NB4 (cell line): Measurements from ENCODE around the gene GPC3.

Experiments
- DNase-seq: peaks from one replicate; pipeline ENCODE4 v3.0.0; 2010; ENCODE audit warnings: low read depth
- H3K4me3 ChIP-seq: one replicate; pipeline ENCODE4 v1.5.1; 2011; ENCODE audit warnings: mild to moderate bottlenecking, low read depth, low read length, moderate library complexity
- MYC ChIP-seq: IDR thresholded peaks from 2 replicates; pipeline ENCODE4 v1.6.1; 2011; ENCODE audit warnings: low read depth, low read length
- POLR2A ChIP-seq: IDR thresholded peaks from 2 replicates; pipeline ENCODE4 v1.6.1; 2011; ENCODE audit warnings: mild to moderate bottlenecking; ENCODE audit not compliant: insufficient read length; ENCODE audit errors: extremely low read depth
- TF ChIP-seq, protein P1 (sequence below): IDR thresholded peaks from 2 replicates; pipeline ENCODE4 v1.6.1; 2011; ENCODE audit warnings: low read depth, low read length
- TF ChIP-seq, protein P2 (sequence below): IDR thresholded peaks from one replicate; pipeline ENCODE4 v1.5.1; 2012; ENCODE audit warnings: low read depth, low read length

The GPC3 gene

DNA sequence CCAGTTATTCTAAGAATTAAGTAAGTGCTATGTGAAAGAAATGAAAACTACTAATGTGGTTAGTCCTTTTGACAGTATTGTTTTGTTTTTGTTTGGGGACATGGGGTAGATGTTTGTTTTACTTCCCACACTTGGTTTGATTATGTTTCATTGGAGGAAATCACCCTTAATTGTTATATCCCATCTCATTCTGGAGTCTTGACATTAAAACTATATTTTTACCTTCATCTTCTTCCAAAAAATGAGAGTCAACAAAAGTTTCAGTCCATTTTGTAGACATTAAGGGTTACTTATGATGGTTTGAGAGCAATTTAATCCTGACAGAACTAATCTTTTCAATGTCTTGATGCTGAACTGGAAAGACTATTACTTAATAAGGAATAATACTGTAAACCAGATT, 108.7 kb downstream of the GPC3 start:
- H3K4me3 ChIP-seq, result no peak overlapping the region
- no peak for DNase-seq
- TF ChIP-seq POLR2A, result no peak
- no peak for TF ChIP-seq MYC
- TF ChIP-seq, protein P1, sequence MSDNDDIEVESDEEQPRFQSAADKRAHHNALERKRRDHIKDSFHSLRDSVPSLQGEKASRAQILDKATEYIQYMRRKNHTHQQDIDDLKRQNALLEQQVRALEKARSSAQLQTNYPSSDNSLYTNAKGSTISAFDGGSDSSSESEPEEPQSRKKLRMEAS, result no peak
- TF ChIP-seq, protein P2, sequence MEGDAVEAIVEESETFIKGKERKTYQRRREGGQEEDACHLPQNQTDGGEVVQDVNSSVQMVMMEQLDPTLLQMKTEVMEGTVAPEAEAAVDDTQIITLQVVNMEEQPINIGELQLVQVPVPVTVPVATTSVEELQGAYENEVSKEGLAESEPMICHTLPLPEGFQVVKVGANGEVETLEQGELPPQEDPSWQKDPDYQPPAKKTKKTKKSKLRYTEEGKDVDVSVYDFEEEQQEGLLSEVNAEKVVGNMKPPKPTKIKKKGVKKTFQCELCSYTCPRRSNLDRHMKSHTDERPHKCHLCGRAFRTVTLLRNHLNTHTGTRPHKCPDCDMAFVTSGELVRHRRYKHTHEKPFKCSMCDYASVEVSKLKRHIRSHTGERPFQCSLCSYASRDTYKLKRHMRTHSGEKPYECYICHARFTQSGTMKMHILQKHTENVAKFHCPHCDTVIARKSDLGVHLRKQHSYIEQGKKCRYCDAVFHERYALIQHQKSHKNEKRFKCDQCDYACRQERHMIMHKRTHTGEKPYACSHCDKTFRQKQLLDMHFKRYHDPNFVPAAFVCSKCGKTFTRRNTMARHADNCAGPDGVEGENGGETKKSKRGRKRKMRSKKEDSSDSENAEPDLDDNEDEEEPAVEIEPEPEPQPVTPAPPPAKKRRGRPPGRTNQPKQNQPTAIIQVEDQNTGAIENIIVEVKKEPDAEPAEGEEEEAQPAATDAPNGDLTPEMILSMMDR, result no peak

DNA sequence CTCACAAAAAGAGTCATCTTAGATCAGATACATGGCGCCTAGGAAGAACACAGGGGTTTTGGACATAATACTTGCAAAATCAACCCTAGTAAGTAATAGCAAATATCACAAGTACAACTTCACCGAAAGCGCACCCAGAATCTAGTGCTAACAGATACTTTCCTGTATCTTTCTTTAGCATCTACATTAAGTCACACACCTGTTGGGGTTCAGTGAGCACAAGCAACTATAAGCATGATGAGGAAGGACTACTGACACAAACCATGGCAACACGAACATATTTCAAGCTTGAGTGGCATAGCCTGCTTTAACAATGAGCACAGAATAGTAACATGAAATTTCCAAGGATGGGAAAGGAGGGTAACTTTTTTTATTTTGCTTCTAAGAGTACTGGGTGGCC, 116.1 kb downstream of the GPC3 start:
- TF ChIP-seq, protein P2, result no peak
- TF ChIP-seq, protein P1, result no peak
- TF ChIP-seq MYC, result no peak
- TF ChIP-seq POLR2A, result no peak
- H3K4me3 ChIP-seq, result no peak overlapping the region
- no peak for DNase-seq

DNA sequence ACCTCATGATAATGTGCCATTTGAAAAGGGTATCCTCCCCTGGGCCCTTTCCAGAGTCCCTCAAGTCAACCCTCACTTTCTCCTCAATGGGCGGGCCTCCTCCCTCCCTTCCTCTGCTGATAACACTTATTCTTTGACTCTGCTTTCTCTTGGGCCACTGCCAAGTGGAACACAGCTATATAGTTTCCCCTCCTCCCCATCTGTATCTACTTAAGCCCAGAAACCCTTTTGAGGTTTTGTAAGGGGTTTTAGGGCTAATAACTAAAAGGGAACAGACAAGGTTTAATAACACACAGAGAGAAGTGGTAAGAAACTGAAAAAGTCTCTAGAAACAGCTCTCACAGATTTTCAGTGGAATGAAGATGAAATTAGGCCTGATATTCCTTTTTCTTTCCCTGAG, 116.7 kb downstream of the GPC3 start:
- DNase-seq, result no peak
- TF ChIP-seq, protein P2, result no peak
- TF ChIP-seq POLR2A (no peak), MYC (no peak)
- TF ChIP-seq, protein P1, result no peak
- H3K4me3 ChIP-seq, result no peak overlapping the region

DNA sequence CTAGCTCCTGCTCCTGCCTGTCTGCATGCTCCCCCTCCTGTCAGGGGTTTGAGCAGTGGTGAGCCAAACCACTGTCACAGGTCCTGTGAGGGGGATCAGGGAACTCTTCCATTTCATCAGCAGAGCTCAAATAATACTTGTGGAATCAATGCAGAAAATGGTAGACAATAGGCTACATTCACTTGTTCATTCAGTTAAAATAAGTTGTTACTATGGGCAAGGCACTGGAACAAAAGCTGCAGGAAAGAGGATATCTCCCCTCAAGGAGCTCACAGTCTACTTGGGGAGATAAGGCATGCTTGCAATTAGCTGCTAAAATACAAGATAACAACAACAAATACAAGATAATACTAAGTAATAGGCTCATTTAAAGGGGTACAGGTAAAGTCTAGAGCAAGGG, 117.1 kb downstream of the GPC3 start:
- H3K4me3 ChIP-seq, result no peak overlapping the region
- no peak for TF ChIP-seq POLR2A
- TF ChIP-seq MYC, result no peak
- TF ChIP-seq, protein P2, result no peak
- TF ChIP-seq, protein P1, result no peak
- DNase-seq, result no peak

DNA sequence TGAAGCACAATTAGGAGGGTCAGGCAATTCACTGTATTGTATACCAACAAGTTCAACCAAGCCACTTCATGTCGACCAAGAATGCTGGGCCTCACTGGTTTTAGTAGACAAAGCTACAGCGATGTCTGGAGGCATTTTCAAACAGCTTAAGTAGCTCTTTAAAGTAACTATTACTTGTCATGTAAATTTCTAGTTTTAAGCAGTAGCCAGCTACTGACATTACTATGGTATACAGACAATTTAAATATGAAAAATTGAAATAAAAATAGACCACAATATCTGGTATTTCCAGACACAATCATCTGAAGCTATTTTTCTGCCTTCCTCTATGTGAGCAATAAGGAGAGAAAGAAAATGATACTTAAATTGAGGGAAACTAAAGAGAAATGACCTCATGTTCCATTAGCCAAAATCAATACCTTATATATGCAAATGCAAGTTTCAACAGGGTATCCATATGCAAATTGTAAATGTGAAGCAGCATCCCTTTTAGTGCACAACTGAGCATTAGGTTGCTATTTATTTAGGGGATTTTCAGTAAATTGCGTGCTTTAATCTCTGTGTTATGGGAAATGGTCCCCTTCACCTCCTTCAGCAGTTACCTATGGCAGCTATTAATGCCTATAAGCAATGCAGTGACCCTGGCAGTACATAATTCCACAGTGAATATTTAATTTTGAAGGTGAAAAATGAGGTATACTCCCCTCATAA, 119.5 kb downstream of the GPC3 start:
- no peak for DNase-seq
- H3K4me3 ChIP-seq, result no peak overlapping the region
- no peak for TF ChIP-seq POLR2A
- TF ChIP-seq, protein P2, result no peak
- TF ChIP-seq, protein P1, result no peak
- TF ChIP-seq MYC, result no peak
